Inferior parietal cortex (tissue), 1 donor: ENCODE data around the gene KCNAB1.
"Not testable (repeated sequence)": the region's sequence is repeated elsewhere in the genome, so short reads cannot be mapped to it uniquely, and the experiment has no call there.

ENCODE experiments used
- DNase-seq: peaks from one replicate; pipeline ENCODE4 v3.0.0-alpha.2; 2016; ENCODE audit errors: extremely low spot score

KCNAB1 gene

GRCh38 chr3:156120528-156121251 lies at the start of gene KCNAB1:
KCNAB1 (plus strand) TSS chr3:156120578.
- no peak for DNase-seq

GRCh38 chr3:156071031-156071430 lies 49.3 kb upstream of the KCNAB1 start:
- DNase-seq: no peak

- not testable (repeated sequence) for DNase-seq
Observed at GRCh38 chr3:156072950-156073657, 47.3 kb upstream of the KCNAB1 start.

- DNase-seq: peak; percentile 40
Observed at GRCh38 chr3:156090126-156090525, 30.3 kb upstream of the KCNAB1 start.

- DNase-seq: no peak
Observed at GRCh38 chr3:156093964-156094363, 26.4 kb upstream of the KCNAB1 start.

- no peak for DNase-seq
Observed at GRCh38 chr3:156094391-156094790, 26.0 kb upstream of the KCNAB1 start.

- not testable (repeated sequence) for DNase-seq
Observed at GRCh38 chr3:156095652-156096051, 24.7 kb upstream of the KCNAB1 start.

GRCh38 chr3:156098437-156099035 lies 21.8 kb upstream of the KCNAB1 start:
- no peak for DNase-seq

GRCh38 chr3:156099348-156099747 lies 21.0 kb upstream of the KCNAB1 start:
- not testable (repeated sequence) for DNase-seq

- DNase-seq: not testable (repeated sequence)
Observed at GRCh38 chr3:156099984-156100383, 20.4 kb upstream of the KCNAB1 start.

- no peak for DNase-seq
Observed at GRCh38 chr3:156102267-156102931, 18.0 kb upstream of the KCNAB1 start.

GRCh38 chr3:156106721-156107373 lies 13.5 kb upstream of the KCNAB1 start:
- DNase-seq: peak; percentile 32

GRCh38 chr3:156107504-156107903 lies 12.9 kb upstream of the KCNAB1 start:
- DNase-seq: no peak

- DNase-seq: peak; percentile 10
Observed at GRCh38 chr3:156108616-156109015, 11.8 kb upstream of the KCNAB1 start.

GRCh38 chr3:156109989-156110388 lies 10.4 kb upstream of the KCNAB1 start:
- peak; percentile 52 for DNase-seq

- no peak for DNase-seq
Observed at GRCh38 chr3:156126467-156126866, 6.1 kb downstream of the KCNAB1 start.

GRCh38 chr3:156131241-156131640 lies 10.9 kb downstream of the KCNAB1 start:
- no peak for DNase-seq

- DNase-seq: no peak
Observed at GRCh38 chr3:156131799-156132198, 11.4 kb downstream of the KCNAB1 start.

- DNase-seq: no peak
Observed at GRCh38 chr3:156132313-156132712, 11.9 kb downstream of the KCNAB1 start.

GRCh38 chr3:156133076-156133475 lies 12.7 kb downstream of the KCNAB1 start:
- no peak for DNase-seq

GRCh38 chr3:156135921-156136638 lies 15.7 kb downstream of the KCNAB1 start:
- no peak for DNase-seq
